CD4-positive, alpha-beta T cell (primary cell): ENCODE results near the gene TTLL9. TPM values are rescaled to one million over a fixed set of nuclear protein-coding genes. Genes with fewer than 3 reads are reported as not detected.

Experiments used
- ATAC-seq: fragments of 200-7000 bp; cut with Tn5 transposase; one replicate; pipeline ENCODE4 v1.10.0; 2022; ENCODE audit warnings: mild to moderate bottlenecking; ENCODE audit not compliant: poor library complexity
- CTCF ChIA-PET: fragments of 350-600 bp; sonication (Branson Sonifier 250); formaldehyde crosslinking; loops from one replicate; lab custom pipeline; 2021; ENCODE audit warnings: antibody characterized with exemption, inconsistent platforms; lab: Charles Lee
- POLR2A ChIA-PET: fragments of 350-600 bp; sonication (Branson Sonifier 250); formaldehyde crosslinking; loops from one replicate; lab custom pipeline; 2021; ENCODE audit warnings: antibody characterized with exemption, inconsistent platforms; lab: Charles Lee
- DNase-seq, 14 experiments: peaks; one replicate each; pipeline ENCODE4 v3.0.0-alpha.2; 2013 to 2020; ENCODE audit warnings: mixed read lengths in 2 of 14
- H3K27ac ChIP-seq, 2 donors: one replicate each; pipeline versions ENCODE4 v1.5.1 to v1.7.0; 2013; ENCODE audit warnings: low read length in 2 of 2, low read depth in 1 of 2, mild to moderate bottlenecking in 1 of 2
- H3K27me3 ChIP-seq, 2 experiments: 1 replicate in 1 of 2; 2 replicates in 1 of 2; pipeline versions ENCODE4 v1.6.1 to v1.7.0; 2013; ENCODE audit warnings: low read length in 2 of 2, control low read depth in 1 of 2, mild to moderate bottlenecking in 1 of 2, moderate library complexity in 1 of 2; ENCODE audit not compliant: insufficient read depth in 2 of 2, control insufficient read depth in 1 of 2
- H3K36me3 ChIP-seq: one replicate; pipeline ENCODE4 v1.6.1; 2013; ENCODE audit warnings: low read length, control low read depth; ENCODE audit not compliant: insufficient read depth
- H3K4me1 ChIP-seq: one replicate; pipeline ENCODE4 v1.6.1; 2013; ENCODE audit warnings: low read length, control low read depth; ENCODE audit not compliant: insufficient read depth
- H3K4me3 ChIP-seq: one replicate; pipeline ENCODE4 v1.5.1; 2013; ENCODE audit warnings: mild to moderate bottlenecking, low read length, moderate library complexity
- H3K9me3 ChIP-seq, 2 experiments: 1 replicate in 1 of 2; 2 replicates in 1 of 2; pipeline versions ENCODE4 v1.6.1 to v1.7.0; 2013; ENCODE audit warnings: low read length in 2 of 2, mild to moderate bottlenecking in 2 of 2, control low read depth in 1 of 2, moderate library complexity in 1 of 2; ENCODE audit not compliant: control insufficient read depth in 1 of 2, insufficient read depth in 1 of 2
- H3K27ac Mint-ChIP-seq: one replicate; pipeline ENCODE4 v1.8.0; 2020; ENCODE audit warnings: mixed read lengths
- H3K27me3 Mint-ChIP-seq: one replicate; pipeline ENCODE4 v1.8.0; 2021; ENCODE audit warnings: mixed read lengths
- H3K36me3 Mint-ChIP-seq: one replicate; pipeline ENCODE4 v1.8.0; 2021; ENCODE audit warnings: low read depth, mixed read lengths
- H3K4me1 Mint-ChIP-seq: one replicate; pipeline ENCODE4 v1.8.0; 2021; ENCODE audit warnings: low read depth, mixed read lengths
- H3K4me3 Mint-ChIP-seq: one replicate; pipeline ENCODE4 v1.8.0; 2020; ENCODE audit warnings: mild to moderate bottlenecking, mixed read lengths
- H3K9me3 Mint-ChIP-seq: one replicate; pipeline ENCODE4 v1.8.0; 2020; ENCODE audit warnings: mixed read lengths
- intact Hi-C, 2 experiments: fragments of 100-400 bp; cut with DNase I in 1 of 2; cut with micrococcal nuclease in 1 of 2; formaldehyde crosslinking; loops; one replicate each; pipeline versions ENCODE4 v1.15.1 to v1.9.0; 2023 to 2025; cut with DNase I, micrococcal nuclease
- total RNA-seq, 174 experiments: library from RNA in 2 of 174; stranded (reverse) in 2 of 174; gene quantifications; one replicate each; pipeline ENCODE4 v1.2.3 and lab custom pipeline; 2021 to 2026
- TF ChIP-seq, protein P1 (sequence below): fragments of 200-600 bp; IDR thresholded peaks from one replicate; pipeline ENCODE4 v1.8.0; 2022; ENCODE audit warnings: antibody characterized with exemption, mild to moderate bottlenecking

TTLL9 gene
- total RNA-seq, 2 experiments from 2014 or later: not detected

- TF ChIP-seq, protein P1, sequence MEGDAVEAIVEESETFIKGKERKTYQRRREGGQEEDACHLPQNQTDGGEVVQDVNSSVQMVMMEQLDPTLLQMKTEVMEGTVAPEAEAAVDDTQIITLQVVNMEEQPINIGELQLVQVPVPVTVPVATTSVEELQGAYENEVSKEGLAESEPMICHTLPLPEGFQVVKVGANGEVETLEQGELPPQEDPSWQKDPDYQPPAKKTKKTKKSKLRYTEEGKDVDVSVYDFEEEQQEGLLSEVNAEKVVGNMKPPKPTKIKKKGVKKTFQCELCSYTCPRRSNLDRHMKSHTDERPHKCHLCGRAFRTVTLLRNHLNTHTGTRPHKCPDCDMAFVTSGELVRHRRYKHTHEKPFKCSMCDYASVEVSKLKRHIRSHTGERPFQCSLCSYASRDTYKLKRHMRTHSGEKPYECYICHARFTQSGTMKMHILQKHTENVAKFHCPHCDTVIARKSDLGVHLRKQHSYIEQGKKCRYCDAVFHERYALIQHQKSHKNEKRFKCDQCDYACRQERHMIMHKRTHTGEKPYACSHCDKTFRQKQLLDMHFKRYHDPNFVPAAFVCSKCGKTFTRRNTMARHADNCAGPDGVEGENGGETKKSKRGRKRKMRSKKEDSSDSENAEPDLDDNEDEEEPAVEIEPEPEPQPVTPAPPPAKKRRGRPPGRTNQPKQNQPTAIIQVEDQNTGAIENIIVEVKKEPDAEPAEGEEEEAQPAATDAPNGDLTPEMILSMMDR: no peak
- H3K27ac ChIP-seq: no peak overlapping the region
- Mint-ChIP-seq H3K27me3 (no peaks in the 10 kb centered on the region), H3K36me3 (no peaks in the 10 kb centered on the region), H3K27ac (no peak overlapping the region), H3K4me3 (no peak overlapping the region), H3K4me1 (no peaks in the 10 kb centered on the region), H3K9me3 (no peaks in the 10 kb centered on the region)
- no peaks in the 10 kb centered on the region for H3K27me3 ChIP-seq
- no peak for ATAC-seq
- no peak for DNase-seq
- CTCF ChIA-PET: no interaction called here
- no peaks in the 10 kb centered on the region for H3K4me1 ChIP-seq
- POLR2A ChIA-PET: no interaction called here
- H3K36me3 ChIP-seq: no peaks in the 10 kb centered on the region
- no peaks in the 10 kb centered on the region for H3K9me3 ChIP-seq
- intact Hi-C loops: loop anchor here in 1 of 2 experiments (10.0 kb wide), 1 partner anchor 825 kb away; no protein-coding TSS in a partner anchor
- no peak overlapping the region for H3K4me3 ChIP-seq
Measured at GRCh38 chr20:31829731-31830130, 40.7 kb upstream of the TTLL9 start.

DNA sequence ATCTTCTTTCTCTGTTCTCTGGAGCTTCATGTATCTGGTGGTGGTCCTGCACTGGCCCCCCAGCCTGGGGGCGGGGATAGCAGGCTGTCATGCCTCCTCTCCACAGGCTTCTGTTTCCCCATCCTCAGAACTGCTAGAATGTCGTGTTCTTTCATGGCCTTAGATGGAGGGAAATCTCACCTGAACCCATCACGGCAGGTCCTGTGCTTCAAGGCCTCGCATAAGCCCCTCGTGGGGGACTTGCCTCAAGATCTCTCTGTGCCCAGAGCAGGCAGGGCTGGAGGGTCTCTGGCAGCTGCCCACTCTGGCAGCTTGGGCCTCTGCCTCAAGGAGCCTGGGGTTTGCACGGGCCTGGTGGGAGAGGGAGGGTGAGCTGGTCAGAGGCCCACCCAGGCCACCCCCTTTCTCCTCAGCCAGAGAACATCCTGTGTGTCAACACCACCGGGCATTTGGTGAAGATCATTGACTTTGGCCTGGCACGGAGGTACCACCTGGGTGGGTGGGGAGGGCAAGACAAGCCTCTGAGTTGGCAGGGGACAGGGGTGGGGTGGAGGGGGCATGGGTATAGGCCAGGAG is 39.9 kb upstream of the TTLL9 start:
- H3K4me3 Mint-ChIP-seq: no peak overlapping the region
- H3K27me3 Mint-ChIP-seq: no peaks in the 10 kb centered on the region
- H3K4me1 Mint-ChIP-seq: no peaks in the 10 kb centered on the region
- intact Hi-C loops: no loop called here
- ChIA-PET POLR2A (no interaction called here), CTCF (no interaction called here)
- Histone ChIP-seq H3K9me3 (no peaks in the 10 kb centered on the region), H3K4me1 (peaks cover 1% of the 10 kb centered on the region), H3K27ac (no peak overlapping the region), H3K4me3 (no peak overlapping the region), H3K36me3 (no peaks in the 10 kb centered on the region), H3K27me3 (no peaks in the 10 kb centered on the region)
- ATAC-seq: no peak
- no peak overlapping the region for H3K27ac Mint-ChIP-seq
- TF ChIP-seq, protein P1: no peak
- no peaks in the 10 kb centered on the region for H3K9me3 Mint-ChIP-seq
- H3K36me3 Mint-ChIP-seq: no peaks in the 10 kb centered on the region
- DNase-seq: no peak

- Histone ChIP-seq H3K4me3 (no peak overlapping the region), H3K9me3 (no peaks in the 10 kb centered on the region), H3K27me3 (no peaks in the 10 kb centered on the region), H3K4me1 (peaks cover 8% of the 10 kb centered on the region), H3K27ac (no peak overlapping the region), H3K36me3 (no peaks in the 10 kb centered on the region)
- POLR2A ChIA-PET: no interaction called here
- Mint-ChIP-seq H3K4me3 (no peak overlapping the region), H3K4me1 (no peaks in the 10 kb centered on the region), H3K27ac (no peak overlapping the region), H3K36me3 (no peaks in the 10 kb centered on the region), H3K27me3 (no peaks in the 10 kb centered on the region), H3K9me3 (no peaks in the 10 kb centered on the region)
- CTCF ChIA-PET: no interaction called here
- intact Hi-C loops: no loop called here
- ATAC-seq (no peak), DNase-seq (no peak)
- TF ChIP-seq, protein P1: no peak
Measured at GRCh38 chr20:31831211-31831610, 39.2 kb upstream of the TTLL9 start.
